Suprapubic skin (tissue), 3 donors: ENCODE results near the gene ADGRD1.

ENCODE experiments used
- CTCF ChIP-seq, 2 donors: fragments of 200-600 bp in 1 of 2; fragments of 450-650 bp in 1 of 2; sonication (generic) in 1 of 2; IDR thresholded peaks; one replicate each; pipeline ENCODE4 v1.5.1; 2016 to 2019; ENCODE audit warnings: antibody characterized with exemption in 2 of 2, mild to moderate bottlenecking in 1 of 2, moderate library complexity in 1 of 2
- POLR2AphosphoS5 ChIP-seq, 3 donors: sonication (generic); formaldehyde crosslinking; IDR thresholded peaks; one replicate each; pipeline ENCODE4 v1.6.1; 2017; ENCODE audit warnings: antibody characterized with exemption in 3 of 3

DNA sequence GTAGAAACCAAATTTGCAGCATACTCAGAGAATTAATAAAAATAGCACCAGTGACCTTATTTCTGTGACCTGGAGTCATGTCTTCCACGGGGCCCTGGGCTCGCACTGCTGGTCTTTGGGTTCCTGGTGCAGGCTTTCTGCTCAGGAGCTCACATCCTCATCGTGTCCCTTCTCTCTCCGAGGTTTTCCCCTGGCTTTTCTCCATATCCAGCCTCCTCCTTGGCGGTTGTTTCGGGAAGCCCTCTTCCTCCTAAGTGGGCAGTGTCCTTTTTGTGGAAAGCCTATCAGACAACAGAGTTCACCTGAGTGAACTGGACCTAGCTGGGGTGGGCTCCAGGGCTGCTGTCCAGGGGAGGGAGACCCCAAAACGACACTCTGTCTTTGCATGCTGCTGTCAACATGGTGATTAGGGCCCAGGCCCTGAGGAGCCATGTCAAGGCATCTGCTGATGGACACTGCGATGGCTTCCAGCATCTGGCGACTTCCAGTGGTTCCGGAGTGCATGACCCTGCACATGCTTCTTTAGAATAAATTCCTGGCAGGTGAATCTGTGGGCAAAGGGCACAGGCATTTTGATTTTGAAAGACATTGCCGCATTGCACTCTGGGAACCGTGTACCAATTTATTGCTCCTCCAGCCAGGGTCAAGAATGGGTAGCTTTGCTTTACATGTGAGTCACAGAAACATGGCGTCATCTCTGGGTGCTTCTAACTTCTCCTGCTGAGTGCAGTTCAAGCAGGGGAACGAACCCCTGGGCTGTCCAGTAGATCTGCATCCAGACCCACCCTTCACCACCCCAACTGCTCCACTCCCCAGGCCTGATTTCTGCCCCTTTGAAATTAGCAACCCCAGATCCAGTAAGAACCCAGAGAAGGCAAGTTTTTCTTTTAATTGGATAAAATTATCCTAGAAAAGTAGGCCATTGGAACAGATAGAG lies 136.8 kb downstream of the ADGRD1 start:
- TF ChIP-seq CTCF (IDR thresholded peaks at IDR 0.05) = no peak
- TF ChIP-seq POLR2AphosphoS5 (IDR thresholded peaks at IDR 0.05) = no peak
